Cardiac muscle cell (in vitro differentiated cells and primary cell): ENCODE results near the gene CGNL1. TPM values are rescaled to one million over a fixed set of nuclear protein-coding genes. Genes with fewer than 3 reads are reported as not detected.

Experiments used
- DNase-seq, 2 donors: peaks; one replicate each; pipeline versions ENCODE4 v3.0.0 to v3.0.0-alpha.2; 2010 to 2017; ENCODE audit warnings: low read depth in 1 of 2, low spot score in 1 of 2
- H3K27ac ChIP-seq: fragments of 200-600 bp; sonication (generic); 2 replicates; pipeline ENCODE4 v1.5.1; 2016
- H3K27me3 ChIP-seq: fragments of 200-600 bp; sonication (generic); 2 replicates; pipeline ENCODE4 v1.6.0; 2016; ENCODE audit warnings: control low read depth
- H3K36me3 ChIP-seq: fragments of 200-600 bp; sonication (generic); 2 replicates; pipeline ENCODE4 v1.5.1; 2016; ENCODE audit warnings: control low read depth
- H3K4me1 ChIP-seq: fragments of 200-600 bp; sonication (generic); 2 replicates; pipeline ENCODE4 v1.8.1; 2017; ENCODE audit warnings: low read depth, mild to moderate bottlenecking, mixed run types
- H3K4me3 ChIP-seq: fragments of 200-600 bp; sonication (generic); 2 replicates; pipeline ENCODE4 v1.5.1; 2016; ENCODE audit warnings: mild to moderate bottlenecking
- H3K9me3 ChIP-seq: fragments of 200-600 bp; sonication (generic); 2 replicates; pipeline ENCODE4 v1.5.1; 2017; ENCODE audit warnings: low read depth, mild to moderate bottlenecking, control low read depth
- polyA plus RNA-seq: library from polyadenylated mRNA; unstranded; fragments of >200 nt; fragmentation: Nextera tagmentation; extraction: Ambion mirVana; gene quantifications from 2 replicates; pipeline ENCODE4 v1.2.1, GENCODE V29; 2016
- total RNA-seq: library from RNA; depleted of rRNA; stranded (reverse); fragments of >200 nt; gene quantifications from 2 replicates; pipeline ENCODE4 v1.2.3, GENCODE V29; 2016
- TF ChIP-seq, protein P1 (sequence below): IDR thresholded peaks from 2 replicates; pipeline ENCODE4 v1.5.1; 2012; ENCODE audit warnings: low read depth, mild to moderate bottlenecking, low read length

Gene CGNL1
- total and polyA plus RNA-seq, 2 experiments from 2014 or later = 62.9 to 134 TPM

DNA sequence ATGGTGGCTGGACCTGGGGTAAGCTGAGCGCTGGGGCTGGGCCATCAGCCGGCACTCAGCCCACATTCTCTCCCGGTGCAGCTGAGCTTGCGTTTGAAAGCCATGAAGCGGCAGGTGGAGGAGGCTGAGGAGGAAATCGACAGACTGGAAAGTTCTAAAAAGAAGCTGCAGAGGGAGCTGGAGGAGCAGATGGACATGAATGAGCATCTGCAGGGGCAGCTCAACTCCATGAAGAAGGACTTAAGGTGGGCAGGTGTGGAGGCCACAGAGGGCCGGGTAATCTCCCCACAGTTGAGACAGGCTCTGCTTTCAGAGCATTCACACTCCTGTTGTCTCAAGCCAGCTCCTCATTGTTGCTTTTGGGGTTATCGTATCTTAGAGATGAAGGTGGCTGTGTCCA, 169.7 kb downstream of the CGNL1 start:
- Histone ChIP-seq H3K4me3 (no peak overlapping the region), H3K36me3 (peaks cover 66% of the 10 kb centered on the region), H3K9me3 (no peaks in the 10 kb centered on the region), H3K4me1 (peaks cover 20% of the 10 kb centered on the region), H3K27ac (no peak overlapping the region), H3K27me3 (no peaks in the 10 kb centered on the region)
- TF ChIP-seq, protein P1, sequence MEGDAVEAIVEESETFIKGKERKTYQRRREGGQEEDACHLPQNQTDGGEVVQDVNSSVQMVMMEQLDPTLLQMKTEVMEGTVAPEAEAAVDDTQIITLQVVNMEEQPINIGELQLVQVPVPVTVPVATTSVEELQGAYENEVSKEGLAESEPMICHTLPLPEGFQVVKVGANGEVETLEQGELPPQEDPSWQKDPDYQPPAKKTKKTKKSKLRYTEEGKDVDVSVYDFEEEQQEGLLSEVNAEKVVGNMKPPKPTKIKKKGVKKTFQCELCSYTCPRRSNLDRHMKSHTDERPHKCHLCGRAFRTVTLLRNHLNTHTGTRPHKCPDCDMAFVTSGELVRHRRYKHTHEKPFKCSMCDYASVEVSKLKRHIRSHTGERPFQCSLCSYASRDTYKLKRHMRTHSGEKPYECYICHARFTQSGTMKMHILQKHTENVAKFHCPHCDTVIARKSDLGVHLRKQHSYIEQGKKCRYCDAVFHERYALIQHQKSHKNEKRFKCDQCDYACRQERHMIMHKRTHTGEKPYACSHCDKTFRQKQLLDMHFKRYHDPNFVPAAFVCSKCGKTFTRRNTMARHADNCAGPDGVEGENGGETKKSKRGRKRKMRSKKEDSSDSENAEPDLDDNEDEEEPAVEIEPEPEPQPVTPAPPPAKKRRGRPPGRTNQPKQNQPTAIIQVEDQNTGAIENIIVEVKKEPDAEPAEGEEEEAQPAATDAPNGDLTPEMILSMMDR = no peak
- no peak for DNase-seq

DNA sequence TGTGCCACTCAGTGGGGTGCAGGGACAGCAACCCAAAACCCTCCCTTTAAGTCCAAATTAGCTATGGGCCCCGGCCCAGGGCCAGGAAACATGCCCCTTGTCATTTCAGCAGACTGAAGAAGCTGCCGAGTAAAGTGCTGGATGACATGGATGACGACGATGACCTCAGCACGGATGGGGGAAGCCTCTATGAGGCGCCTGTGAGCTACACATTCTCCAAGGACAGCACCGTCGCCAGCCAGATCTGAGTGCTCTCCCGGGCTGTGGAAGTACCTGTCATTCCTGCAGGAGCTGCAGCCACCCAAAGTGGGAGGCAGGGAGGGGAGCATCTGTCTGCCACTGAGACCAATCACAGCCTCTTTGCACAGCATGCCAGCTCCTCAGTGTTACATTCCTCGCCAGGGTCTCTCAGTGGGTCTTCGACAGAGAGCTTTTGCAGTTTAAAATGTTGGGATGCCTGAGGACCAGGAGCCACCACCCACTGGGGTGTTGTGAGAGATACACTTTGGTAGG, 171.0 kb downstream of the CGNL1 start:
- H3K4me3 ChIP-seq = no peak overlapping the region
- peak overlapping the region; percentile 26 for H3K27ac ChIP-seq
- peaks cover 31% of the 10 kb centered on the region for H3K4me1 ChIP-seq
- TF ChIP-seq, protein P1 = no peak
- peak in 1 of 2 donors; percentile 45 for DNase-seq
- no peaks in the 10 kb centered on the region for H3K27me3 ChIP-seq
- peaks cover 72% of the 10 kb centered on the region for H3K36me3 ChIP-seq
- no peaks in the 10 kb centered on the region for H3K9me3 ChIP-seq

DNA sequence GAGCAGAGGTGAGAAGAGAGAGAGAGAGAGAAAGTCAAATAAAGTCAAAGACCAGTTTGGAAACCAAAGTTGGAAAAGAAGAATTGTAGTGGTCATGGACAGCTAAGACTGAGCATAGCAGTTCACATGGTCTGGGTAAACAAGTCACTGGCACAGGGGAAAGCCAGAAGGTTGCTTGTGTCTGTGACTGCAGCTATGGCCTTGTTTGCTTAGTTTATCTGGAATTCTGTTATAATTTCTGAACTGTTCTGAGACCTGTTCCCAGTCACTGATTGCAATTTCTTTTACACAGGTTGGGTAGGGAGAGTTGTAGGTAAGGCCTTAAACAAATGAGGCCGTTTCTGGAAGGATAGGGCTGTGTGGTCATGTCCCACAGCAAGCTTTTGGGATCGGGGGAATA, 172.0 kb downstream of the CGNL1 start:
- Histone ChIP-seq H3K9me3 (no peaks in the 10 kb centered on the region), H3K27ac (peak overlapping the region; percentile 15), H3K36me3 (peaks cover 68% of the 10 kb centered on the region), H3K4me3 (no peak overlapping the region), H3K4me1 (peaks cover 32% of the 10 kb centered on the region), H3K27me3 (no peaks in the 10 kb centered on the region)
- TF ChIP-seq, protein P1 = no peak
- DNase-seq = no peak

DNA sequence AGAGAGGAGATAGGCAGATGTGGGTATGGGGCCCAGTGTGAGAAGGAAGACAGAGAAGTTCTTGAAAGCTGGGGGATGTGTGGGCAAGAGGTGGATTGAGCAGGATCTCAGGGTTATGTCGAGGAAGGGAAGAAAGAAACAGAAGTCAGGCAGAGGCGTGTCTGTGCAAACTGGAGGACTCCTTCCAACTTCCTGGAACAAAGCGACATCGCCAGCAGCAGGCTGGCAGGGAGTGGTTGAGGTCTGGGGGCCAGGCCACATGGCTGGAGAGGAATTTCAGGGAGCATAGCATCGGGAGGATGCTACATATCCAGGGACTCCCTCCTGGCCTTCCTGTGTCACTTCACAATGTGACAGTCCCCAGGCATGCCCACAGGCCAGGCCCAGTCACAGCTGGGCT, 172.5 kb downstream of the CGNL1 start:
- Histone ChIP-seq H3K27ac (peak overlapping the region; percentile 97), H3K4me1 (peaks cover 36% of the 10 kb centered on the region), H3K27me3 (no peaks in the 10 kb centered on the region), H3K4me3 (no peak overlapping the region), H3K9me3 (no peaks in the 10 kb centered on the region), H3K36me3 (peaks cover 63% of the 10 kb centered on the region)
- TF ChIP-seq, protein P1 = no peak
- DNase-seq = no peak

DNA sequence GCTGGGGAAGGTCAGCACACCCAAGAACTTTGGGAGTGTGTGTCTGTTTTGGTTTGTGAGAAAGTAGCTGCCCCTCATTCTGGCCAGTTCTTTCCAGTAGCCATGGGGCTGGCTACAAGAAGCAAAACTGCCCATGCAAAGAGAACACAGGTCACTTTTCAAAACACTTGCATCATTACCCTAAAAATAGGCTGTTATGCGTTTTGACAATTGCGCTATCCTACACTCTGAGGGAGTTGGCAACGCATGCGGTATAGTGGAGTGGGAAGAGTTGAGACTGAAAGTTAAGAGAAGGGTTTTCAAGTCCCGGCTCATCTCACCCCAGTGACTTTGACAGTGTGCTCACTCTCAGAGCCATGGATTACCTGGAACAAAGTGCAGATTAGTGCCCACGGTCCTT, 173.6 kb downstream of the CGNL1 start:
- H3K27me3 ChIP-seq = no peaks in the 10 kb centered on the region
- H3K36me3 ChIP-seq = peaks cover 52% of the 10 kb centered on the region
- DNase-seq = peak in 1 of 2 donors; percentile 22
- TF ChIP-seq, protein P1 = no peak
- H3K9me3 ChIP-seq = no peaks in the 10 kb centered on the region
- H3K27ac ChIP-seq = peak overlapping the region; percentile 97
- H3K4me3 ChIP-seq = no peak overlapping the region
- H3K4me1 ChIP-seq = peaks cover 45% of the 10 kb centered on the region

DNA sequence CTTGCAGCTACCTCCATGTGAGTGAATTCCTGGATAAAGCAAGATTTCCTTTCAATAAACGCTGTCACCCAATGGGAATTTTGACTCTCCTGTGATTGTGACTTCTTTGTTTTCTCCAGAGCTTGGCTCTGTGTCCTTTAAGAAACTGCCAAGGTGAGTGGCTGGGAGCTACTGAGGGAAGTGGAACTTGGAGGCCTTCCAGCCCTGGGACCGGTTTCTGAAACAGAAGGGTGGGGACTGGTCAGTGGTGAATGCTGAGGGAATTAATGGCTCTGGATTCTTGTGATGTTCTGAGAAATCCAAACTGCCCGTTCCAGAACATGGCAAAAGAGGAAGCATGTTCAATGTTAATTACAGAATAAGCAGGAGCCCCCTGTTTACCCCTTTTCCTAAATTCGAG, 174.3 kb downstream of the CGNL1 start:
- H3K36me3 ChIP-seq = peaks cover 45% of the 10 kb centered on the region
- peak overlapping the region; percentile 97 for H3K27ac ChIP-seq
- DNase-seq = no peak
- H3K9me3 ChIP-seq = no peaks in the 10 kb centered on the region
- TF ChIP-seq, protein P1 = no peak
- peaks cover 52% of the 10 kb centered on the region for H3K4me1 ChIP-seq
- H3K4me3 ChIP-seq = no peak overlapping the region
- no peaks in the 10 kb centered on the region for H3K27me3 ChIP-seq
